ENCODE results near the gene RAD50.
A peak's percentile ranks its signal among the peaks of the same experiment; 100 is the strongest.

The RAD50 gene

DNA sequence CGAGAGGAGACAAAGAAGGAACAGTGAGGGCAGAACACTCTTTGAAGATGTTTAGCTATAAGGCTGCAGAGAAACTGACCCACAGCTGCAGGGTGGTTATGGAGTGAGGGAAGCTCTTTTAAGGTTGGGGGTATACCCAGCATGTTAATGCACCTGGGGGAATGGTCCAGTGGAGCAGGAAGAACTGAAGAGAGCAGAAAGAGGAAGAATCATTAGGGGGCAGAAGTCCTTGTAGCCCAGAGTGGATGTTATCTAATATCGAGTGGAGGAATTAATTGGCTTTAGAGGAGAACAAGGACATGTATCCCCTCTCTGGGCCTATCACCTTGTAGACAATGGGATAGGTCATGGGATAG lies 124.7 kb downstream of the RAD50 start:
- no peak overlapping the region for H3K27ac ChIP-seq
- H3K79me2 ChIP-seq (ENCODE audit: insufficient read depth, low read depth) = no peaks in the 10 kb centered on the region
- H3K36me3 ChIP-seq (ENCODE audit: insufficient read depth) = no peaks in the 10 kb centered on the region
- no peak overlapping the region for H3K4me3 ChIP-seq (IDR thresholded peaks at IDR 0.05; ENCODE audit: insufficient read depth, low read depth, low read length)
- H3K9ac ChIP-seq = no peak overlapping the region
- H4K20me1 ChIP-seq (ENCODE audit: insufficient read depth) = no peaks in the 10 kb centered on the region
- peaks cover 14% of the 10 kb centered on the region for H3K4me1 ChIP-seq (ENCODE audit: low read depth, poor library complexity, severe bottlenecking)
- no peak overlapping the region for H3K4me2 ChIP-seq
- H3K27me3 ChIP-seq (ENCODE audit: insufficient read depth, low read depth) = no peaks in the 10 kb centered on the region
- no peak overlapping the region for H2AFZ ChIP-seq (ENCODE audit: low read depth)
- TF ChIP-seq, protein P1, sequence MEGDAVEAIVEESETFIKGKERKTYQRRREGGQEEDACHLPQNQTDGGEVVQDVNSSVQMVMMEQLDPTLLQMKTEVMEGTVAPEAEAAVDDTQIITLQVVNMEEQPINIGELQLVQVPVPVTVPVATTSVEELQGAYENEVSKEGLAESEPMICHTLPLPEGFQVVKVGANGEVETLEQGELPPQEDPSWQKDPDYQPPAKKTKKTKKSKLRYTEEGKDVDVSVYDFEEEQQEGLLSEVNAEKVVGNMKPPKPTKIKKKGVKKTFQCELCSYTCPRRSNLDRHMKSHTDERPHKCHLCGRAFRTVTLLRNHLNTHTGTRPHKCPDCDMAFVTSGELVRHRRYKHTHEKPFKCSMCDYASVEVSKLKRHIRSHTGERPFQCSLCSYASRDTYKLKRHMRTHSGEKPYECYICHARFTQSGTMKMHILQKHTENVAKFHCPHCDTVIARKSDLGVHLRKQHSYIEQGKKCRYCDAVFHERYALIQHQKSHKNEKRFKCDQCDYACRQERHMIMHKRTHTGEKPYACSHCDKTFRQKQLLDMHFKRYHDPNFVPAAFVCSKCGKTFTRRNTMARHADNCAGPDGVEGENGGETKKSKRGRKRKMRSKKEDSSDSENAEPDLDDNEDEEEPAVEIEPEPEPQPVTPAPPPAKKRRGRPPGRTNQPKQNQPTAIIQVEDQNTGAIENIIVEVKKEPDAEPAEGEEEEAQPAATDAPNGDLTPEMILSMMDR (conservative IDR thresholded peaks at IDR 0.05; ENCODE audit: low read depth, low read length) = no peak

DNA sequence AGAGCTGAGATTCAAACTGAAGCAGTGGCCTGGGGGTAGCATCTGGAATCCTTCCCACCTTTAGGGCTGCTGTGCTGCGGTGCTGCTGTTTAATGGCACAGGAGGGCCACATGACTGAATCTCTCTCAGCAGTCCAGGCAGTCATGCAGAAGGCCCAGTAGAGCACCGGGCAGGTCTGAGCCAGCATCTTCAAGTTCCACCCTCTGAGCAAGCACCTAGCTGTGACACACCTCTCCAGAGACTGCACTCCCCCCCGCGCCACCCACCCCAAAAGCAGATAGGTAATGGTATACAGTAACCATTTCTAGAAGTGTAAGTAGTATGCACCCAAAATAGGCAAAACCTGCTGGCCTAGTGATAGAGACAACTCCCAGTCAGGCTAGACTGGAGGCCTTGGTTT lies 125.2 kb downstream of the RAD50 start:
- H3K4me2 ChIP-seq = no peak overlapping the region
- H3K9ac ChIP-seq = no peak overlapping the region
- H3K27me3 ChIP-seq (ENCODE audit: insufficient read depth, low read depth) = no peaks in the 10 kb centered on the region
- no peak overlapping the region for H3K27ac ChIP-seq
- TF ChIP-seq, protein P1 (conservative IDR thresholded peaks at IDR 0.05; ENCODE audit: low read depth, low read length) = no peak
- H4K20me1 ChIP-seq (ENCODE audit: insufficient read depth) = no peaks in the 10 kb centered on the region
- no peak overlapping the region for H2AFZ ChIP-seq (ENCODE audit: low read depth)
- no peaks in the 10 kb centered on the region for H3K36me3 ChIP-seq (ENCODE audit: insufficient read depth)
- no peaks in the 10 kb centered on the region for H3K79me2 ChIP-seq (ENCODE audit: insufficient read depth, low read depth)
- H3K4me3 ChIP-seq (IDR thresholded peaks at IDR 0.05; ENCODE audit: insufficient read depth, low read depth, low read length) = no peak overlapping the region
- H3K4me1 ChIP-seq (ENCODE audit: low read depth, poor library complexity, severe bottlenecking) = peaks cover 14% of the 10 kb centered on the region

DNA sequence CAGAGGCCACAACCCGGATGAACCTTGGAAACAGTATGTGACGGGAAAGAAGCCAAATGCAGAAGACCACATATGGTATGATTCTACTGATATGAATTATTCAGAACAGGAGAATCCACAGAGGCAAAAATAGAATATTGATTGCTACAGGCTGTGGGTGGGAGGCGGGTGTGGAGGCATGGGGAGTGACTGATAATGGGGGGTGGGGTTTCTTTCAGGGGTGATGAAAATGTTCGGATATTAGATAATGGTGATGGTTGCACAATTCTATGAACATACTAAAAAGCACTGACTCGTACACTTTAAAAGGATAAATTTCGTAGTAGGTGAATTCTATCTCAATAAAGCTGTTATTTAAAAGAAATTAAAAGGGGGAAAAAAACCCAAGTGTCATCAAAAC lies 127.7 kb downstream of the RAD50 start:
- Histone ChIP-seq H3K4me2 (peak overlapping the region; percentile 54; the same call in 1 of the 2 replicates), H3K79me2 (ENCODE audit: insufficient read depth, low read depth) (no peaks in the 10 kb centered on the region), H3K36me3 (ENCODE audit: insufficient read depth) (no peaks in the 10 kb centered on the region), H3K27ac (no peak overlapping the region), H3K27me3 (ENCODE audit: insufficient read depth, low read depth) (no peaks in the 10 kb centered on the region), H3K9ac (no peak overlapping the region), H3K4me1 (ENCODE audit: low read depth, poor library complexity, severe bottlenecking) (peaks cover 14% of the 10 kb centered on the region), H3K4me3 (IDR thresholded peaks at IDR 0.05; ENCODE audit: insufficient read depth, low read depth, low read length) (no peak overlapping the region), H2AFZ (ENCODE audit: low read depth) (no peak overlapping the region), H4K20me1 (ENCODE audit: insufficient read depth) (no peaks in the 10 kb centered on the region)
- TF ChIP-seq, protein P1 (conservative IDR thresholded peaks at IDR 0.05; ENCODE audit: low read depth, low read length) = no peak

DNA sequence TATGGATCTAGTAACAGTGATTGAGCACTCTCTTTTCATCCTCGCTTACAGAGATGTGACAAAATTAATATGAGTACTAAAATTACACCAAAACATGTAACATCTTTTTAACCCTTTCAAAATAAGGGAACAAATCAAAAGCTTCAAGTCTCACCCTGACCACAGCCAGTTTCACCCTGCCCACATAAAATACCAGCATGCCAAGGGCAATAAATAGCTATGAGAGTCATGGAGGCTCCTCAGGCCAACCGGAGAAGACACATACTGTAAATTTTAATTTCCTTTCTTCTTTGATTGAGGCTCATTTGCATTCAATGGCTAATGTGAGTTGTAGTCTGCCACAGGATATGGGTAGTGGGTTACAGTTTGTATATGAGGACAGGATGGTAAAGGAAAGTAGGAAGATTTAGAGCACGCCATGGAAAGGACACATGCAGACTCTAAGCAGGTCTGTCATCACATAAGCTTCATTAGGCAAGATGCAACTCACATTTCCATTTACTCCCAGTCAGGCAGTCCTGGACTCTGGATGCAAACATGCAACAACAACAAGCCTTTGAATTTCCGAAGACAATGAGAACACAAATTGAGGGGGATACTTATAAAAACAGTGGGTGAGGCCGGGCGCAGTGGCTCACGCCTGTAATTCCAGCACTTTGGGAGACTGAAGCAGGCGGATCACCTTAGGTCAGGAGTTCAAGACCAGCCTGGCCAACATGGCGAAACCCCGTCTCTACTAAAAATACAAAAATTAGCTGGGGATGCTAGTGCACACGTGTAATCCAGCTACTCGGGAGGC lies 128.3 kb downstream of the RAD50 start:
- Histone ChIP-seq H3K79me2 (ENCODE audit: insufficient read depth, low read depth) (no peaks in the 10 kb centered on the region), H4K20me1 (ENCODE audit: insufficient read depth) (no peaks in the 10 kb centered on the region), H3K4me2 (peak overlapping the region; percentile 54), H3K27me3 (ENCODE audit: insufficient read depth, low read depth) (no peaks in the 10 kb centered on the region), H3K4me1 (ENCODE audit: low read depth, poor library complexity, severe bottlenecking) (peaks cover 14% of the 10 kb centered on the region), H3K36me3 (ENCODE audit: insufficient read depth) (no peaks in the 10 kb centered on the region), H2AFZ (ENCODE audit: low read depth) (no peak overlapping the region), H3K27ac (no peak overlapping the region), H3K4me3 (IDR thresholded peaks at IDR 0.05; ENCODE audit: insufficient read depth, low read depth, low read length) (no peak overlapping the region), H3K9ac (no peak overlapping the region)
- TF ChIP-seq, protein P1 (conservative IDR thresholded peaks at IDR 0.05; ENCODE audit: low read depth, low read length) = no peak
